Iris pigment epithelial cell (primary cell): ENCODE results near the gene SPRYD3.
"Not testable (repeated sequence)": the region's sequence is repeated elsewhere in the genome, so short reads cannot be mapped to it uniquely, and the experiment has no call there.

Source experiments
- DNase-seq: peaks from one replicate; pipeline ENCODE4 v3.0.0-alpha.2; 2011; ENCODE audit warnings: low read depth

Gene SPRYD3

GRCh38 chr12:53079226-53080117 lies at the start of gene SPRYD3:
SPRYD3 (minus strand) TSS chr12:53079390; CDS start chr12:53079333, 57 bp downstream.
- peak; percentile 97 for DNase-seq

- no peak for DNase-seq
Observed at GRCh38 chr12:53127169-53127568, 48.0 kb upstream of the SPRYD3 start.

- DNase-seq = no peak
Observed at GRCh38 chr12:53124352-53124723, 45.1 kb upstream of the SPRYD3 start.

GRCh38 chr12:53123578-53124351 lies 44.6 kb upstream of the SPRYD3 start:
- peak; percentile 54 for DNase-seq

- no peak for DNase-seq
Observed at GRCh38 chr12:53122961-53123468, 43.8 kb upstream of the SPRYD3 start.

- no peak for DNase-seq
Observed at GRCh38 chr12:53120685-53121525, 41.7 kb upstream of the SPRYD3 start.

GRCh38 chr12:53118751-53119300 lies 39.6 kb upstream of the SPRYD3 start:
- DNase-seq = no peak

GRCh38 chr12:53115891-53116648 lies 36.9 kb upstream of the SPRYD3 start:
- DNase-seq = no peak

GRCh38 chr12:53115112-53115890 lies 36.1 kb upstream of the SPRYD3 start:
- no peak for DNase-seq

GRCh38 chr12:53113951-53114350 lies 34.8 kb upstream of the SPRYD3 start:
- DNase-seq = no peak

- DNase-seq = no peak
Observed at GRCh38 chr12:53113136-53113705, 34.0 kb upstream of the SPRYD3 start.

GRCh38 chr12:53112431-53112830 lies 33.2 kb upstream of the SPRYD3 start:
- not testable (repeated sequence) for DNase-seq

- DNase-seq = no peak
Observed at GRCh38 chr12:53107122-53107521, 27.9 kb upstream of the SPRYD3 start.

GRCh38 chr12:53105712-53106439 lies 26.7 kb upstream of the SPRYD3 start:
- DNase-seq = no peak

GRCh38 chr12:53105256-53105655 lies 26.1 kb upstream of the SPRYD3 start:
- no peak for DNase-seq

GRCh38 chr12:53103860-53104305 lies 24.7 kb upstream of the SPRYD3 start:
- DNase-seq = peak; percentile 18

GRCh38 chr12:53102883-53103807 lies 24.0 kb upstream of the SPRYD3 start, which contains the start of gene SOAT2:
SOAT2 (plus strand) TSS chr12:53103486; CDS start chr12:53103578, 92 bp downstream.
- no peak for DNase-seq
